HG03342 (cell line): ENCODE data around the gene ATOH8.

Experiments
- ATAC-seq: cut with Tn5 transposase; IDR thresholded peaks from one replicate; pipeline ENCODE4 v1.9.1; 2021; ENCODE audit warnings: mild to moderate bottlenecking, moderate library complexity; ENCODE audit not compliant: unreplicated experiment

ATOH8 gene

DNA sequence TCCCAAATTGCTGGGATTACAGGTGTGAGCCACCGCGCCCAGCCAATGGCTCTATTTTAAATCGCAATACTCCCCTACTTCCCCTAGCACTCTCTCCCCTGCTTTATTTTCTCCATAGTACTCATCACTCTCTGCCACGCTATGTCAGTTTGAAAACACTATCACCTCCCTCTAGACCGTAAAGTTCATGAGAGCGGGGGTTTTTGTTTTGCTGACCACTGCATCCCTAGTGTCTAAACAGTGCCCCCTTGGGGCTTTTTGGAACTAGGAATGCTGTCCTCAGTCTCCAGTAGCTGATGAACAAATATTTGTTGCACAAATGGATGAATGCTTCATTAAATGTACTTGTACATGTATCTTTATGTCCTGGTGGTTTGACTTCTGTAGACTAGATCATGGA is 44.1 kb downstream of the ATOH8 start:
- ATAC-seq = no peak

GRCh38 chr2:85799215-85799956 is 45.6 kb downstream of the ATOH8 start:
- no peak for ATAC-seq

- ATAC-seq = no peak
Observed at GRCh38 chr2:85800586-85800985, 46.8 kb downstream of the ATOH8 start.

GRCh38 chr2:85801871-85802270 is 48.1 kb downstream of the ATOH8 start:
- ATAC-seq = no peak

DNA sequence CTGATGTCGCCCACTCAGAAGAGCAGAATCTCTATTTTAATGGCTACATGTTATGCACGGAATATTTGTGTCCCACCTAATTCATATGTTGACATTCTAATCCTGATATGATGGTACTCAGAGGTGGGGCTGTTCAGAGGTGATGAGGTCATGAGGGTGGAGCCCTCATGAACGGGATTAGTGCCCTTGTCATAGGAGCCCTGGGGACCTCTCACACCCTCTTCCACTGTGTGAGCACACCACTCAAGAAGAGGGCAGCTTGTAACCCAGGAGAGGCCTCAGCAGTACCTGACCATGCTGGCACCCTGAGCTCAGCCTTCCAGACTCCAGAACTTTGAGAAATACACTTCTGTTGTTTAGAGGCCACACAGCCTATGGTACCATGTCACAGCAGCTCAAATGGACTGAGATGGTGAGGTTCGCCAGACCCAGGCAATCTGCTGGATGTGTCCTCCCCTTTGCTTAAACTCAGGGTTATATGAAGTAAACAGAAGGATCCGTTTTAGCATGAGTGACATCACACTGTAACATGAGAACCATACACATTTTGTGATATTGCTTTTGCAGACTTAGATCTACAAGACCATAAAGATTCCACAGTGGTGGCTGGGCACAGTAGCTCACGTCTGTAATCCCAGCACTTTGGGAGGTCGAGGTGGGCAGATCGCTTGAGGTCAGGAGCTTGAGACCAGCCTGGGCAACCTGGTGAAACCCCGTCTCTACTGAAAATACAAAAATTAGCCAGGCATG is 48.7 kb downstream of the ATOH8 start:
- ATAC-seq = no peak

DNA sequence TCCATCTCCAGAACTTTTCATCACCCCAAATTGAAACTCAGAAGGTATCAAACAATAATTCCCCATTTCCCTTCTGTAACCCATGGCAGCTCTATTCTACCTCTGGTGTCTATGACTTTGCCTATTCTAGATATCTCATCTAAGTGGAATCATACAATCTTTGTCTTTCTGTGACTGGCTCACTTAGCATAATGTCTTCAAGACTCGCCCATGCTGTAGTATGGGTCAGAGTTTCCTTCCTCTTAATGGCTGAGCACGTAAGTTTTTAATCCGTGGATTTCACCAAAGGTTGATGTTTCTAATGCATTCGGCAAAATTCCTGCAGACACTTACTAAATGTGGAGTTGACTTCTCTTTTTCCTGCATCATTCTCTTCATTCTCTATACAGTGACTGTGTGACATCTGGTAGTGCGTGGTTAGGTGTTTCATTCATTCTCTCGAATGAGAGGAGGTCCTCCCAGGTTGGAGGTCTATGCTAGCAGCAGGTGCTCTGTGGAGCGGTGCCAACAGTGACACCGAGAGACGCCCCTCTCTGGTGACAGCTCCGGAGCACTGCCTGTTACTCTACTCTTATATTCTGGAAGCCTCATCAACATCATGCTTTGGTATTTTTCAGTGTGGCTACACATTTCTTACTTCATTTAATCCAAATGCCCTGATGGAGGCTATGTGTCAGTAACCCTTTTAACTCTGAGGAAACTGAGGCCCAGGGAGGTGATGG is 50.1 kb downstream of the ATOH8 start:
- ATAC-seq = no peak

GRCh38 chr2:85804583-85804982 is 50.8 kb downstream of the ATOH8 start:
- no peak for ATAC-seq

DNA sequence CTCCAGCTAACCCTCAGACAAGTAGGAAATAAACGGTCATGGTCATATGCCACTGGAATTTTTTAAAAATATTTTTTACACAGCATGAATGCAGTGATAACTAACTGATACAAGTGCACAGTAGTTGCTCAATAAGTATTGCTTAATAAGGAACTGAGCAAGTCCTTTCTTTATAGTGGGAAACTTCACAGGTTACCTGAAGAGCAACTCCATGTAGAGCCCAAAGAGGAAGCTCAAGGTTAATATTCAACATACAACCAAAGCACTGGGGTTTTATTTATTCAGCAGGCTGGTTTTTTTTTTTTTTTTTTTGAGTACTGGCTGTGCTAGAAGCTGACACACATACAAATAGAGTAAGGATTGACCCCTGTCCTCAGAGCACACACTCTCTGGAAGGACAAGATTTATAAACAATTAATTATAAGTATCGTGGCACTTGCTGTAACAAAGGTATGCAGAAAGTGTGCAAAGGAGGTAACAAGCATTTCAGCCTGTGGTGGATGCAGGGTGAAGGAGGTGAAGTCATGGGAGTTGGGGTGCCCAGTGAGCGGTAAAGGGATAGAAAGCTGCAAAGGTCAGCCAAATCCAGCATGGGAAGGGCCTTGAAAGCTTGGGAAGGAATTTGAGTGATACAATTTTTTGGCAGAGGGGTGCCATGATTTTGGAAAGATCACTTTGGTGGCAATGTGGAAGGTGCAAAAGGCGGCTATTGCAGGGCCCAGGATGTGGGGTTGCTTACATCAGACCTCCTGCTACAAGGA is 52.7 kb downstream of the ATOH8 start:
- no peak for ATAC-seq

DNA sequence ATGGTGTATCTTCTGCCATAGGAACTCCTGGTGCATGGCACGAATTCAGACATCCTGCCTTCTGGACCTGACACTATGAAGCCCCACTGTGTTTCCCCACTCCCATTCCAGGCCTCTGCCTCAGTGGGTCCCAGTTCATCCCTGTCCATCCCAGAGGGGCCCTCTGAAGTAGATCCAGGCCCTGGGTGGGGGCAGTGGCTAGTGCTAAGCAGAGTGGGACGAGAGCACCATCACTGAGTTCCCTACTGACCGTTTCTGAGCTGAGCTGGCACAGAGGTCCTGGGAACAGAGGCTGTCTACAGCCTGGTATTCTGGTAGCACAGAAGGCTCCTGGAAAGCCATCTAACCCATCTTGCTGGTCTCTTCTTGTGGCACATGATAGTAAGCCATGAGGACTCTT is 54.0 kb downstream of the ATOH8 start:
- ATAC-seq = no peak

- no peak for ATAC-seq
Observed at GRCh38 chr2:85810371-85811179, 56.8 kb downstream of the ATOH8 start.

DNA sequence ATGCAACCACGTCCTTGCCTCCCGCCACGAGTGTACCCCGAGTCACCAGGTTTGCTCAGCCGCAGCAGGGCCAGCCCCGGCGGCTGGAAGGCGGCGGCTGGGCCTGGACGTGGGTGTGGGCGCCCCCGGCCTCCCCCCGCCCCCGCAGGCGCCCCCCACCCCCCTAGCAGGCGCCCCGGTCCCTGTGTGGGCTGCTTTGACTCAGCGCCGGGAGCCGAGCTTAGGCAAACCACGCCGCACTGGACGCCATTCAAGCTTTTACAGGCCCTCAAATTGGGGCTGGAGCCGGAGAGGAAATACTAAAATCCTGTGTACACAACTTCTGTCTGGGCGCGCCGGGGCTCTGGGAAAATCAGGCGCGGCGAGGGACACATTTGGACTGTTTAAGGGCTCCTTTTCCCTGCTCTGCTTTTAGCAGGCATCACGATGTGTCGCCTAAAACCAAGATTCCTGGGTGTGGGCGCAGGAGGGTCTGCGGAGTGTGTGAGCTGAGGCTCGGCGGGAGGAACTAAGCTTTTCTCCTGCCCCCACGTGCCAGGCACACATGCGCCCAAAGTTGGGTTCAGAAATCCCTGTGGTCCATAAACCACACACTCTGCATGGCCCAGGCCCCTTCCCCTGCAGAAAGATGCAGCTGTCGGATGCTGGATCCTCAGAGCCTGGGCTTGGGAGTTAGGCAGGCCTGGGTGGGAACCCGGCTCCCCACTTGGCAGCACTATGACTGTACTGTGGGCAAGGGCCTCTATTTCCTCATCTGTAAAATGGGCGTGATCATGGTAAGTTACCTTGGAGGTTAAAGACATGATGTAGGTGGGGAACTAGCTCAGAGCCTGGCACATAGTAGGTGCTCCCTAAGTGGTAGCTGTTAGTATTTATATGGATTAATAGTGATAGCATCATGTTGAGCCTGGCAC is 57.6 kb downstream of the ATOH8 start:
- no peak for ATAC-seq

- ATAC-seq = no peak
Observed at GRCh38 chr2:85812094-85812735, 58.4 kb downstream of the ATOH8 start.

DNA sequence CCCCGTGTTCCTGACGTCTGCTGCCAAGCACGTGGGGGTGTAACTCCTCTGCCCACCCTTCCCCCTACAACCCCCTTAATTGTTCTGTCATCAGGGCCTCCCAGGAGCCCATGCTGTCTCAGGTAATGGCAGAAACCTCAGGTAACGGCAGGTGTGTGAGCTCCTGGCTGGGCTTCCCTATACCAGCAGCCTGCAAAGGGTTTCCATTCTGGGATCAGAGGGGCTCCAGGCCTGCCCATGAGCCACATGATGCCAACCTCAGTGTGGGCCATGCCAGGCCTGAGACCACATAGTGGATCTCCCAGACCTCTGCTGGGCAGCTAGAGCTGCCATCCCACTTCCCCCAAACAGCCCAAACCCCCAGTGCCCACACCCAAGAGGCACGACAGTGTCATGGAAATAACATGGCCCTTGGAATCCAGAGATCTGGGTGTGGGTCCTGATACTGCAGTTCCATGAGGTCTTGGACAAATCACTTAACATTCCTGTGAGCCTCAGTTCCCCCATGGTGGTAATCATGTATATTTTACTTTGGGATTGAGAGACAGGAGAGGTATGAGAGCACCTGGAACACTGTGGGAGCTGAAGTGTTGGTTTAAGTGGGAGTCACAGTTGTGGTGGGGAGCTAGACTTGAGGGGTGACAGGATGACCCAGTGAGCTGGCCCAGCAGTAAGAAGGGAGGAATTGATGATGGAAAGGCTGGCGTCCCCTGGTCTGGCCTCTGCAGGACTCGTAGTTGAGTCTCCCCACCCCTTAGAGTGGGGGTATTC is 59.6 kb downstream of the ATOH8 start:
- ATAC-seq = no peak

GRCh38 chr2:85813982-85814801 is 60.4 kb downstream of the ATOH8 start:
- ATAC-seq = peak; percentile 53

GRCh38 chr2:85814802-85815550 is 61.2 kb downstream of the ATOH8 start:
- ATAC-seq = no peak

GRCh38 chr2:85819811-85820510 is 66.2 kb downstream of the ATOH8 start:
- no peak for ATAC-seq
